Measurements from ENCODE around the gene JAZF1.

GRCh38 chr7:27795977-27796376 lies 384.6 kb downstream of the JAZF1 start:
- TF ChIP-seq CTCF (IDR thresholded peaks at IDR 0.05; ENCODE audit: insufficient read depth, low read length, poor library complexity, severe bottlenecking) (no peak), EZH2phosphoT487 (conservative IDR thresholded peaks at IDR 0.05; ENCODE audit: low read length) (no peak)

Data from SU-DHL-6 (cell line).